RCC 7860 (cell line): ENCODE data around the gene TEAD2.
A peak's percentile ranks its signal among the peaks of the same experiment; 100 is the strongest.

ENCODE experiments used
- DNase-seq: peaks from one replicate; pipeline ENCODE4 v3.0.0-alpha.2; 2015; ENCODE audit warnings: low spot score
- FAIRE-seq: peaks from 2 replicates; lab custom pipeline; 2012; peaks lifted over from hg19 to GRCh38; lab: Jason Lieb, UNC

TEAD2 gene

GRCh38 chr19:49362048-49362928 is at the start of gene TEAD2:
Gene TEAD2, minus strand, starts transcription at chr19:49362416. Its CDS starts 2,341 bp downstream, at chr19:49360075.
- no peak for FAIRE-seq
- DNase-seq: no peak

- DNase-seq (no peak), FAIRE-seq (no peak)
Observed at GRCh38 chr19:49411681-49412326, 49.6 kb upstream of the TEAD2 start.

- DNase-seq: no peak
- FAIRE-seq: no peak
Observed at GRCh38 chr19:49409441-49410029, 47.3 kb upstream of the TEAD2 start.

- FAIRE-seq (peak; percentile 60), DNase-seq (peak; percentile 57)
Observed at GRCh38 chr19:49408816-49409440, 46.7 kb upstream of the TEAD2 start.

GRCh38 chr19:49407482-49408015 is 45.3 kb upstream of the TEAD2 start:
- no peak for DNase-seq
- no peak for FAIRE-seq

- FAIRE-seq (no peak), DNase-seq (no peak)
Observed at GRCh38 chr19:49407079-49407478, 44.9 kb upstream of the TEAD2 start.

- DNase-seq (no peak), FAIRE-seq (no peak)
Observed at GRCh38 chr19:49403404-49404187, 41.4 kb upstream of the TEAD2 start.

GRCh38 chr19:49400029-49400428 is 37.8 kb upstream of the TEAD2 start:
- FAIRE-seq: no peak

GRCh38 chr19:49398931-49399330 is 36.7 kb upstream of the TEAD2 start:
- DNase-seq (no peak), FAIRE-seq (no peak)

More at GRCh38 chr19:49400029-49400428, 37.8 kb upstream of the TEAD2 start:
- DNase-seq: no peak

GRCh38 chr19:49398001-49398615 is 35.9 kb upstream of the TEAD2 start:
- no peak for FAIRE-seq
- DNase-seq: no peak

- no peak for FAIRE-seq
Observed at GRCh38 chr19:49396738-49397505, 34.7 kb upstream of the TEAD2 start.

GRCh38 chr19:49395581-49396407 is 33.6 kb upstream of the TEAD2 start:
- DNase-seq: no peak

More at GRCh38 chr19:49396738-49397505, 34.7 kb upstream of the TEAD2 start:
- no peak for DNase-seq

GRCh38 chr19:49393881-49394280 is 31.7 kb upstream of the TEAD2 start:
- DNase-seq (no peak), FAIRE-seq (no peak)

More at GRCh38 chr19:49395581-49396407, 33.6 kb upstream of the TEAD2 start:
- no peak for FAIRE-seq

GRCh38 chr19:49391581-49392399 is 29.6 kb upstream of the TEAD2 start:
- no peak for FAIRE-seq

GRCh38 chr19:49390929-49391359 is 28.7 kb upstream of the TEAD2 start:
- DNase-seq: no peak
- FAIRE-seq: no peak

More at GRCh38 chr19:49391581-49392399, 29.6 kb upstream of the TEAD2 start:
- DNase-seq: peak; percentile 48

GRCh38 chr19:49390131-49390928 is 28.1 kb upstream of the TEAD2 start:
- no peak for FAIRE-seq
- DNase-seq: no peak
